ENCODE results near the gene C1QTNF12.
"Not testable (repeated sequence)": the region's sequence is repeated elsewhere in the genome, so short reads cannot be mapped to it uniquely, and the experiment has no call there.

Gene C1QTNF12

DNA sequence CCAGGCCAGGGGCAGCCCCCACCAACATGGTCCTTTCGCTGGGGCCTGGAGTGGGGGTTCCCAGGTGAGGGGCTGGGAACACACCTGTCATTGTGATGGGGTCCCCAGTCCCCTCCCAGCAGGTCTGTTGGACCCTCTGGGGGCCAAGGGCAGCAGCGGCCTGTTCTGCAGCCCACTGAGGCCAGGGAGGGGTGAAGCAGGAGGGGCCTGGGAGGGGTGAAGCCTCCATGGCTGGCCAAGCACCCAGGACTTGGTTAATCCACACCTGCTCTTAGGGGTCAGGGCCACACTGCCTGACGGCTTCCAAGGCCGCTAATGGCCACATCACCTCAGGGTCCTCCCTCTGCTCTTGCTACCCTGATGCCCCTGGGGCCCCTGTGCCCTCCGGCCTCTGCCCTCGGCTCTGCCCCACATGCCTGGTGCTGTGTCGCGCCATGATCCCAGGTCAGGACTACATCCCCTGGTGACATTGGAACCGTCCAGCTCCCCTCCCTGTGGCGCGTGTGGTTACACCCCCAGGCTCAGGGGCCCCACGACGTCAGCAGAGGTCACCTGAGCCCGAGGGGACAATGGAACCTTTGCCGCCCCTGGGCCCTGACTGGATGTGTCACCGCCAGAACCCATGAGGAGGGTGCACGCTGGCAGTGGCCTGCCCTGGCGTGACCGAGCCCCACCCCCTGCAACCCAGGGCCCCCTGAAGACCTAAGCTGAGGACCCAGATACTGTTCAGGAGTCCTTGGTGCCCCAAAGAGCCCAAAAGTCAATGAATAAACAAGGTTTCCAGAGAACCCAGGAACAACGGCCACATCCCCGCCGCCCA is 47.2 kb downstream of the C1QTNF12 start:
- no peak for DNase-seq (ENCODE audit: low read depth)

DNA sequence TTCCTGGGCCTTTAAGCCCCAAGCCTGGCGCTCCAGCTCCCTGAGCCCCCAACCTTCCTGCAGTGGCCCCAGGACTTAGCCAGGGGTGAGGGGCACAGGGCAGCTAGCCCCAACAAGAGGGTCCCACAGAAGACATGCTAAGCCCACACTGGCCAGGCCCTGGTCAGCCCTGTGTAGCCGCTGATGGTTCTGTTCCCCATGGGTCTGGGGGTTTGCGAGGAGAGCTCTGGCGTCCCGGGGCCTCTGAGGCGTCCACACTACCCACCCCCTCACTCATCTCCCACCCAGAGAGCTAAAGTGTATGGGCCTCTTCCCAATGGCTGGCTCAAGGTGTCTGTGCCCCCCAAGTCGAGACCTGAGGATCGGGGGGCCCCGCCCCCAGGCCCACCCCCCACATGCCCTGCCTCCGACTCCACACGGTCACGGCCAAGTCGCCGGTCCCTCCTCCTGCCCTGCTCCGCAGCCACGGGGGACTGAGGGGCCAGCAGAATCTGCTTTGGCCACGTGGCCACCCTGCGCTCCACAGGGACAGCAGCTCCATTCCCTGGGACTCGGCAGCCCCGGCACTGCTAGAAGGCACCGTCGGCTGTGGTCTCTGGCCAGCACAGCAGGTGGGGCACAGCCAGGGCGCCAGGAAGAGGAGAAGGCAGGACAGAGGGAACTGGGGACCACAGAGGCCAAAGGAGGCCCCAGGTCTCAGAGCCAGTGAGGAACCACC is 47.9 kb downstream of the C1QTNF12 start:
- DNase-seq (ENCODE audit: low read depth): no peak

GRCh38 chr1:1197551-1198422 is 48.7 kb downstream of the C1QTNF12 start:
- no peak for DNase-seq (ENCODE audit: low read depth)

DNA sequence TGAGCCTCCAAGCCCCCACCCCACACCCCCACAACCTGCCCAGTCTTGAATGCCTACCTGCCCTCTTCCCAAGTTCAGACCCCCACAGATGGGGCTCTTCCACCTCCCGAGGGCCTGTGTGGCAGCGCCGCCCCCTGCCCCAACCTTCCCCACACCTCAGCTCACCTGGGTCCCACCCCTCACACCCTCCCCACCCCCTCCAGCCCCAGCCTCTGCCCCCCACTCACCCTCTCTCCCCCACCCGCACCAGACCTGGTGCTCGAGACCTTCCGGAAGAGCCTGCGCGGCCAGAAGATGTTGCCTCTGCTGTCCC is 49.4 kb downstream of the C1QTNF12 start:
- DNase-seq (ENCODE audit: low read depth): no peak

- DNase-seq (ENCODE audit: low read depth): no peak
These were observed 49.9 kb downstream of the C1QTNF12 start for GRCh38 chr1:1196431-1197187.

GRCh38 chr1:1195726-1196125 is 50.8 kb downstream of the C1QTNF12 start:
- not testable (repeated sequence) for DNase-seq (ENCODE audit: low read depth)

- DNase-seq (ENCODE audit: low read depth): no peak
These were observed 51.8 kb downstream of the C1QTNF12 start for GRCh38 chr1:1194723-1195122.

Data from T follicular helper cell (primary cell).